K562 (cell line): Measurements from ENCODE around the gene LMNA. TPM values are rescaled to one million over a fixed set of nuclear protein-coding genes. Genes with fewer than 3 reads are reported as not detected.

Experiments used
- CREM ChIP-seq: IDR thresholded peaks from 2 replicates; pipeline ENCODE4 v1.6.1; 2014; ENCODE audit warnings: antibody characterized with exemption, low read depth
- DIDO1 ChIP-seq: fragments of 450-650 bp; IDR thresholded peaks from 2 replicates; pipeline ENCODE4 v1.6.1; 2016; ENCODE audit warnings: low read depth, missing biosample characterization, missing genetic modification characterization
- ELF4 ChIP-seq: fragments of 450-650 bp; formaldehyde crosslinking; IDR thresholded peaks from 2 replicates; pipeline ENCODE4 v1.4.0; 2022; ENCODE audit warnings: missing genetic modification characterization
- FOXO4 ChIP-seq: fragments of 450-650 bp; formaldehyde crosslinking; IDR thresholded peaks from 2 replicates; pipeline ENCODE4 v1.4.0; 2020; ENCODE audit warnings: mild to moderate bottlenecking, moderate library complexity
- GATAD2B ChIP-seq: fragments of 450-650 bp; IDR thresholded peaks from 2 replicates; pipeline ENCODE4 v1.6.1; 2017; ENCODE audit warnings: mild to moderate bottlenecking, borderline replicate concordance
- HDAC2 ChIP-seq: fragments of 450-650 bp; IDR thresholded peaks from 2 replicates; pipeline ENCODE4 v1.6.1; 2016; ENCODE audit warnings: mild to moderate bottlenecking
- KDM2B ChIP-seq: fragments of 250-450 bp; sonication (Bioruptor Pico); IDR thresholded peaks from 2 replicates; pipeline ENCODE4 v1.8.0; 2021; ENCODE audit warnings: mild to moderate bottlenecking, moderate library complexity
- MED1 ChIP-seq: sonication (generic); formaldehyde crosslinking; IDR thresholded peaks from 2 replicates; pipeline ENCODE4 v1.8.1; 2023; ENCODE audit warnings: missing genetic modification reagents, borderline replicate concordance
- MXD1 ChIP-seq: fragments of 250-450 bp; sonication (Bioruptor Pico); IDR thresholded peaks from 2 replicates; pipeline ENCODE4 v1.8.0; 2021; ENCODE audit warnings: borderline replicate concordance, mild to moderate bottlenecking, moderate library complexity; ENCODE audit not compliant: poor library complexity, severe bottlenecking
- NR3C1 ChIP-seq: sonication (generic); formaldehyde crosslinking; IDR thresholded peaks from 2 replicates; pipeline ENCODE4 v1.8.1; 2022; ENCODE audit warnings: missing genetic modification reagents
- PYGO2 ChIP-seq: fragments of 450-650 bp; IDR thresholded peaks from 2 replicates; pipeline ENCODE4 v1.6.1; 2016; ENCODE audit warnings: mild to moderate bottlenecking, missing genetic modification characterization, moderate library complexity, missing compliant biosample characterization
- RHOXF2B ChIP-seq: fragments of 250-450 bp; sonication (Bioruptor Pico); conservative IDR thresholded peaks from 2 replicates; pipeline ENCODE4 v1.5.1; 2021
- SAFB ChIP-seq: fragments of 200-400 bp; formaldehyde crosslinking; IDR thresholded peaks from 2 replicates; pipeline ENCODE4 v1.6.1; 2017; ENCODE audit warnings: low read depth, low read length, borderline replicate concordance
- SREBF2 ChIP-seq: sonication (generic); formaldehyde crosslinking; IDR thresholded peaks from 2 replicates; pipeline ENCODE4 v1.4.0; 2020; ENCODE audit warnings: mild to moderate bottlenecking, missing genetic modification reagents
- TCF7L2 ChIP-seq: fragments of 150-350 bp; IDR thresholded peaks from 2 replicates; pipeline ENCODE4 v1.6.1; 2016; ENCODE audit warnings: low read depth, mild to moderate bottlenecking, low read length, moderate library complexity
- U2AF2 ChIP-seq: fragments of 200-400 bp; formaldehyde crosslinking; optimal IDR thresholded peaks from 2 replicates; pipeline ENCODE3; 2017; ENCODE audit warnings: low read depth, mild to moderate bottlenecking, low read length
- ZBTB11 ChIP-seq, 3 experiments: fragments of 200-800 bp in 1 of 3; fragments of 250-450 bp in 1 of 3; fragments of 450-650 bp in 1 of 3; sonication (Bioruptor Pico) in 1 of 3; sonication (Bioruptor generic) in 1 of 3; formaldehyde crosslinking in 1 of 3; IDR thresholded peaks; 2 replicates each; pipeline versions ENCODE4 v1.6.1 to v1.8.0; 2016 to 2022; ENCODE audit warnings: mild to moderate bottlenecking in 2 of 3, missing genetic modification characterization in 2 of 3, missing compliant biosample characterization in 1 of 3, moderate library complexity in 1 of 3
- ZNF239 ChIP-seq: fragments of 250-450 bp; sonication (Bioruptor Pico); IDR thresholded peaks from 2 replicates; pipeline ENCODE4 v1.4.0; 2020; ENCODE audit warnings: mild to moderate bottlenecking
- ZNF280A ChIP-seq: fragments of 450-650 bp; IDR thresholded peaks from 2 replicates; pipeline ENCODE4 v1.6.1; 2018; ENCODE audit warnings: mild to moderate bottlenecking, low read depth; ENCODE audit not compliant: partially characterized antibody
- ZNF717 ChIP-seq: fragments of 250-450 bp; sonication (Bioruptor Pico); IDR thresholded peaks from 2 replicates; pipeline ENCODE4 v1.5.0; 2021
- ZNF77 ChIP-seq: fragments of 250-450 bp; sonication (Bioruptor Pico); IDR thresholded peaks from 2 replicates; pipeline ENCODE4 v1.5.0; 2020
- ZSCAN29 ChIP-seq: fragments of 450-650 bp; IDR thresholded peaks from 2 replicates; pipeline ENCODE4 v1.6.1; 2017
- polyA plus RNA-seq, 8 experiments: library from polyadenylated mRNA; depleted of rRNA in 4 of 8; stranded (reverse) in 5 of 8; unstranded in 3 of 8; fragments of >200 nt; fragmentation: Nextera tagmentation in 2 of 8; fragmentation: Illumina TruSeq in 1 of 8; extraction: Ambion mirVana in 2 of 8; extraction: Trizol in 1 of 8; gene quantifications; 2 replicates each; pipeline versions ENCODE4 v1.2.1 to v1.2.3, GENCODE V29; 2011 to 2014; ENCODE audit warnings: inconsistent platforms in 1 of 8, missing spikeins in 1 of 8
- total RNA-seq, 7 experiments: library from RNA; depleted of rRNA in 6 of 7; stranded (reverse); fragments of >200 nt in 6 of 7; fragmentation: Illumina TruSeq in 2 of 7; extraction: Trizol in 2 of 7; gene quantifications; 2 replicates each; pipeline versions ENCODE4 v1.2.1 to v1.2.3, GENCODE V29; 2011 to 2021; ENCODE audit warnings: low replicate concordance in 1 of 7

LMNA gene
- total and polyA plus RNA-seq, 9 of the 15 experiments (the other 6 are each of a cell fraction or from before 2014, with no cell fraction given), result 1.00 to 347 (median 88.2) TPM

- no peak for TF ChIP-seq ZNF239 (CRISPR knock-in tag)
- no peak for TF ChIP-seq TCF7L2
- no peak for TF ChIP-seq ZNF717 (CRISPR knock-in tag)
- peak; percentile 88 for TF ChIP-seq HDAC2
- no peak for TF ChIP-seq PYGO2
- no peak for TF ChIP-seq ZNF280A
- TF ChIP-seq DIDO1 (tag), result no peak
- no peak for TF ChIP-seq MXD1
- no peak for TF ChIP-seq U2AF2
- TF ChIP-seq ZSCAN29, result no peak; the same call in 1 of the 2 replicates
- TF ChIP-seq SREBF2 (CRISPR knock-in tag), result no peak
- peak; percentile 67 for TF ChIP-seq CREM
- TF ChIP-seq ZBTB11 (CRISPR knock-in tag; IDR thresholded peaks at IDR 0.05), result 0 out of 6 replicates have a peak, but pooled peaks of 1 of the 3 experiments have one; percentile 21
- TF ChIP-seq SAFB, result no peak
- peak; percentile 78 for TF ChIP-seq ELF4 (CRISPR knock-in tag)
- no peak for TF ChIP-seq ZNF77 (CRISPR knock-in tag)
- no peak for TF ChIP-seq NR3C1 (CRISPR knock-in tag)
- peak; percentile 65; the same call in 1 of the 2 replicates for TF ChIP-seq GATAD2B
- no peak for TF ChIP-seq KDM2B (CRISPR knock-in tag)
- no peak for TF ChIP-seq RHOXF2B (CRISPR knock-in tag)
- no peak for TF ChIP-seq MED1 (CRISPR knock-in tag)
- TF ChIP-seq FOXO4, result no peak
These were observed at the start of gene LMNA (continued) for GRCh38 chr1:156114101-156114918.
